Activated CD8-positive, alpha-beta T cell treated with anti-CD3 and anti-CD28 coated beads, Interleukin-2, amount 10 ng/mL, durations not matched to agents 7 days and 5 days (primary cell): ENCODE data around the gene KIAA1217. TPM values are rescaled to one million over a fixed set of nuclear protein-coding genes. Genes with fewer than 3 reads are reported as not detected.

ENCODE experiments used
- ATAC-seq: fragments of 150-1000 bp; cut with Tn5 transposase; one replicate; pipeline ENCODE4 v1.10.0; 2021; ENCODE audit warnings: moderate library complexity
- CTCF ChIA-PET: fragments of 350-600 bp; sonication (Branson Sonifier 250); formaldehyde crosslinking; loops from one replicate; lab custom pipeline; 2021; ENCODE audit warnings: antibody characterized with exemption; lab: Charles Lee
- POLR2A ChIA-PET: fragments of 350-600 bp; sonication (Branson Sonifier 250); formaldehyde crosslinking; loops from one replicate; lab custom pipeline; 2021; ENCODE audit warnings: antibody characterized with exemption; lab: Charles Lee
- DNase-seq: peaks from one replicate; pipeline ENCODE4 v3.0.0-alpha.2; 2020
- H3K27ac Mint-ChIP-seq: one replicate; pipeline ENCODE4 v1.8.0; 2021; ENCODE audit warnings: mild to moderate bottlenecking, mixed read lengths
- H3K27me3 Mint-ChIP-seq: one replicate; pipeline ENCODE4 v1.8.0; 2021; ENCODE audit warnings: low read depth, mixed read lengths
- H3K36me3 Mint-ChIP-seq: one replicate; pipeline ENCODE4 v1.8.0; 2021; ENCODE audit warnings: low read depth, mixed read lengths
- H3K4me1 Mint-ChIP-seq: one replicate; pipeline ENCODE4 v1.8.0; 2021; ENCODE audit warnings: low read depth, mixed read lengths
- H3K4me3 Mint-ChIP-seq: one replicate; pipeline ENCODE4 v1.8.0; 2021; ENCODE audit warnings: mild to moderate bottlenecking, mixed read lengths
- H3K9me3 Mint-ChIP-seq: one replicate; pipeline ENCODE4 v1.8.0; 2022; ENCODE audit warnings: mixed read lengths; ENCODE audit not compliant: insufficient read depth
- total RNA-seq, 2 experiments: library from RNA; stranded (reverse); gene quantifications; one replicate each; pipeline ENCODE4 v1.2.3, GENCODE V29; 2021

Gene KIAA1217
- total RNA-seq, 2 experiments from 2014 or later, result not detected

DNA sequence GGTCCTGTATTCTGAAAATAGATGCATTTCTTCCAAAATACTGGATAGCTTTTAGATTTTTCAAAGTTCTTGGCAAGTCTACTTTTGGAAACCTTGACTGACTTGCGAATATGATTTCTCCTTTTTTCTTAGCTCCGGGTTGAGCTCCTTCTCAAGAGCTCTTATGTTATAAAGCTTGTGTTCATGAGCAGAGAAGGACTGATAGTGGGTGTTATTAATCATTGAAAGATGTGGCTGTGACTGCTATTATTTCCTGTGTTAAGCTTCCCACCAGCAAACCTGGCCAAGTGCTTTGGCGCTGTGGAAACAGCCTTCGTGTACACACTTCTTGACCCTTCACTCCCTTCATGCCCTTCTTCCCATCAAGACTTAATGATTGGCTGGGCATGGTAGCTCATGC is 98.2 kb downstream of the KIAA1217 start:
- Mint-ChIP-seq H3K4me1 (no peaks in the 10 kb centered on the region), H3K36me3 (no peaks in the 10 kb centered on the region), H3K9me3 (no peaks in the 10 kb centered on the region), H3K4me3 (no peak overlapping the region), H3K27me3 (no peaks in the 10 kb centered on the region), H3K27ac (no peak overlapping the region)
- ChIA-PET CTCF (no interaction called here), POLR2A (no interaction called here)
- no peak for ATAC-seq
- DNase-seq, result no peak

DNA sequence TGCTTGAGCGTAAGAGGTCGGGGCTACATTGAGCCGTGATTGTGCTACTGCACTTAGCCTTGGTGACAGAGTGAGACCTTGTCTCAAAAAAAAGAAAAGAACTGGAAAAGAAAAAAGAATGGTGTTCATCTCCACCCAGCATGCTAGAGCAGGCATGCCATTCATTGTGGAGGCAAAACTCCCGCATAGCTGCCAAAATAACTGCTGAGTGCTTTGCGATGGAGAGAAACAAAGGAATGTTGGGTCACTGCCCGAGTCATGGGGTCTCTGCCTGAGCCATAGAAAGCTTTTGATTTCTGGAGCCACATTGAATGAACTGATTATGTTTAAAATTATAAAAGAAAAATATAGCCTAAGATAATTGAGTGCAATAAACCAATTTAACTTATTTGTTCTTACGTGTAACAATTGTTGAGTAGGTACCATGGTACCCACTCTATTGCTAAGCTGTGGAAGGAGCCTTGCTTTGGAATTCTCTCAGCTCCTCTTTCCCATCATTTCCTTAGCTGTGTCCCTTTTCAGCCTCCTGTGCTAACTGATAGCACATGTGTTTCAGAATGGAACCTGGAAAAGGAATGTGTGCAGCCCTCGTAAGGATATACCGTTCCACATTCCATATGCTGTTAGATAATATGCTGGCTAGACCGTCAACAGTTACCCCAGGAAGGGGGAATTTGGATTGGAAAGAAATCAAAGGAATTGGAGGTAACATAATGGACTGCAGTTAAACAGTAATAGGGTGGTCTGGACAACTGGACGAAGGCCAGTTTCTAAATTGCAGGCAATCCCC is 99.0 kb downstream of the KIAA1217 start:
- Mint-ChIP-seq H3K36me3 (no peaks in the 10 kb centered on the region), H3K9me3 (no peaks in the 10 kb centered on the region), H3K4me3 (no peak overlapping the region), H3K27ac (no peak overlapping the region), H3K4me1 (no peaks in the 10 kb centered on the region), H3K27me3 (no peaks in the 10 kb centered on the region)
- DNase-seq (no peak), ATAC-seq (no peak)
- ChIA-PET CTCF (no interaction called here), POLR2A (no interaction called here)

DNA sequence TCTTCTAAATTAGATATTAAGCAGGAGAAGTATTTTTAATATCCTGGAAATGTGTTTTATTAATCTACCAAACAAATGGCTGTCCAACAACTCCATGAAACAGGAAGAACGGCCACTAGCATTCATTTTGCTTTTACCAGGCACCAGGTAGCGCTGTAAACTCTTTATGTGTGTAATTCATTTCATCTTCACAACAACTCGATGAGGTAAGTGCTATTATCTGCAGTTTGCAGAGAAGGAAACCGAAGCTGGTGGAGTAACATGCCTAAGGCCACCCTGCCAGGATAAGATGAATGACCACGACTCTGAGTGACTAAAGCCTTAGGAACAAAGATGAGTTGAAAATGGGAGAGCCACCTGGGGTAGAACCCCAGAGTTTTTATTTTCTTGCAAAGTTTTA is 101.2 kb downstream of the KIAA1217 start:
- no peaks in the 10 kb centered on the region for H3K9me3 Mint-ChIP-seq
- no peaks in the 10 kb centered on the region for H3K27me3 Mint-ChIP-seq
- no peak overlapping the region for H3K4me3 Mint-ChIP-seq
- ChIA-PET POLR2A (no interaction called here), CTCF (no interaction called here)
- no peak for DNase-seq
- no peaks in the 10 kb centered on the region for H3K36me3 Mint-ChIP-seq
- H3K27ac Mint-ChIP-seq, result no peak overlapping the region
- H3K4me1 Mint-ChIP-seq, result no peaks in the 10 kb centered on the region
- ATAC-seq, result no peak

DNA sequence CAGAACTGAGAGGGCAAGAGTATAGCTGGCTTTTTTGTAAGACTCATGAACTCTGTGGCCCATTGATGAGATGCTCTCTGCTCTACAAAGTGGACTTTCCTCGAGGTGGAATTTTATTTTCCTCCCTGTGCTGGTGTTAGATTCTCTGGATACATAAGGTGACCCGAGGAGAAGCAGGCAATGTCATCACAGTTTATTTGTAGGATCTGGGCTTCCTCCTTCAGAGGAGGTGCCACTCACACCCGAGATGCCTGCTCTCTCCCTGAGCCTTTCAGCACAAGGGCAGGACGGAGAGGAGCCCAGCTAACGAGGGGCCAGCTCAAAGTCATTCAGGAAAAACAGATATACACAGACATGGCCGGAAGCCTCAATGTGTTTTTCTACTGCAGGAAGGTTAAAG is 103.0 kb downstream of the KIAA1217 start:
- no peaks in the 10 kb centered on the region for H3K36me3 Mint-ChIP-seq
- H3K27me3 Mint-ChIP-seq, result no peaks in the 10 kb centered on the region
- H3K9me3 Mint-ChIP-seq, result no peaks in the 10 kb centered on the region
- no peak for ATAC-seq
- no peak for DNase-seq
- CTCF ChIA-PET, result no interaction called here
- no peak overlapping the region for H3K27ac Mint-ChIP-seq
- no peak overlapping the region for H3K4me3 Mint-ChIP-seq
- POLR2A ChIA-PET, result no interaction called here
- no peaks in the 10 kb centered on the region for H3K4me1 Mint-ChIP-seq

DNA sequence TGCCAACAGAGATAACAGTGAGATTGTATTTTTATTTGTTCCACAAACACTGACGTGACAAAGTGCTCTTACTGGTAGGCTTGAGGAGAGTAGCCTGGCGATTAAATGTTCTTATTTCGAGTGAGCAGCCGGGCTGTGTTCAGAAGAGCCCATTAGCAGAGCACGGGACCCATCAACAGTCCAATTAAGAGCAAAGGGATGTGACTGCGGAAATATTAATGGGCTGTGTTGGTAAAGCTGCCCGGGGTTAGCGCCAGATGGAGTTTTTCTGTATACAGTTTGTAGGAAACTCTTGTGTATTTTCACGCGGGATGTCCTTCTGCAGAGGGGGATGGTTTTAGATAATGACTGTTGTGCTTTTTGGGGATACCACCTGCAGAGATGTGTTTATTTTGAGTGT is 104.3 kb downstream of the KIAA1217 start:
- no peak for ATAC-seq
- CTCF ChIA-PET, result no interaction called here
- H3K27me3 Mint-ChIP-seq, result no peaks in the 10 kb centered on the region
- H3K4me3 Mint-ChIP-seq, result no peak overlapping the region
- no peaks in the 10 kb centered on the region for H3K36me3 Mint-ChIP-seq
- DNase-seq, result no peak
- H3K4me1 Mint-ChIP-seq, result no peaks in the 10 kb centered on the region
- H3K9me3 Mint-ChIP-seq, result no peaks in the 10 kb centered on the region
- H3K27ac Mint-ChIP-seq, result no peak overlapping the region
- POLR2A ChIA-PET, result no interaction called here

DNA sequence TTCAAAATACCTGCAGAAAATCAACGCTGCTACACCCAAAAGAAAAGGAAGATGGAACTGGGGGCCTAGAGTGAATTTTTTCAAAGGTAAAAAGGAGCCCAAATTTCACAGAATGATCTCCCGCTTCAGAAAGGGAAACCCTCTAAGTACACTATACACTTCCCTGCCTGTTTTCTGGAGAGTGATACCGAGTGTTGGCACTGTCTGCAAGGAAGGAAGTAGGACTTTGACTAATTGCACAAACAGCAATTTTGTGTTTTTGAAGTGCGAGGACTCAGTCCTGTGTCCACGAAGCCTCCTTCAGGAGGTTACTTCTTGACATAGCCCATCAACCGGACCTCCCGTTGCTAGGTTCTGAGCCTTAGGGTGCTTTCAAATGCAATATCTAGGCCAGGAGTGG is 106.3 kb downstream of the KIAA1217 start:
- H3K27ac Mint-ChIP-seq, result no peak overlapping the region
- ATAC-seq (no peak), DNase-seq (no peak)
- H3K27me3 Mint-ChIP-seq, result no peaks in the 10 kb centered on the region
- no peak overlapping the region for H3K4me3 Mint-ChIP-seq
- ChIA-PET CTCF (no interaction called here), POLR2A (no interaction called here)
- H3K9me3 Mint-ChIP-seq, result no peaks in the 10 kb centered on the region
- H3K4me1 Mint-ChIP-seq, result no peaks in the 10 kb centered on the region
- no peaks in the 10 kb centered on the region for H3K36me3 Mint-ChIP-seq

DNA sequence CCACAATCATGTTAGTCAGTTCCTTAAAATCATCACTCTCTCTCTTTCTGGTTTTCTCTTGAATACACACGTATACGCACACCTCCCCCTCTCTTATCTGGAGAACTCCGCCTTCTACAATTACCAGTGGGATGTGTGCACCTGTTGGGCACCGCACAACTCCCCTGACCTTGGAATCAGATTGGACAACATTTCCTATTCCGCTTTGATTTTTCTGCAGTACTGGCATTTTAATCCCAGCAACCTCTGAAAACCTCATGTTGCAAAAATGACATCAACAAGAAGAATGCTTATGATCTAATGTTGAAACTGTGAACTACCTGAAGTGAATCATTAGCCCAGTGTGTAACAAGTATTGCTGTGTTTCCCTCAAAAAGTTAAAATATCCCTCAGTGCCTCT is 109.6 kb downstream of the KIAA1217 start:
- DNase-seq (no peak), ATAC-seq (no peak)
- Mint-ChIP-seq H3K4me3 (no peak overlapping the region), H3K27me3 (no peaks in the 10 kb centered on the region), H3K4me1 (no peaks in the 10 kb centered on the region), H3K9me3 (no peaks in the 10 kb centered on the region), H3K36me3 (no peaks in the 10 kb centered on the region), H3K27ac (no peak overlapping the region)
- CTCF ChIA-PET, result no interaction called here
- POLR2A ChIA-PET, result no interaction called here

DNA sequence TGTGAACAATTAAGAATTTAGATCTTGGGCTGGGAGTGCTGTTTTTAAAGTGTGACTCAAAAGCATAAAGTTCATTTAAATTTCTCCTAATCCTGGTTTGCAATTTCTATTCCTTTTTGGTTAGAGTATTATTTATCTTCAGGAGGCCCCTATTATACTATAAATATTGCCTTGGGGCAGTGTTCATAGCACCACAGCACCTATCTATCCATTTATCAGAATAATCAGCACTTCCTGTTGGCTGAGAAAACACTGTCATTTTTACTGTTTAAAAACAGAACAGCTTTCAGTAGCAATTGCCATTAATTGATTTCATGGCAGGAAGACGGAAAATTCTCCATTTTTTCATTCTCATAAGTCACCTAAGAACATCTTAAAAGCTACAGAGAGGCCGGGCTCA is 111.4 kb downstream of the KIAA1217 start:
- Mint-ChIP-seq H3K4me3 (no peak overlapping the region), H3K9me3 (no peaks in the 10 kb centered on the region), H3K27me3 (no peaks in the 10 kb centered on the region), H3K27ac (no peak overlapping the region), H3K36me3 (no peaks in the 10 kb centered on the region), H3K4me1 (no peaks in the 10 kb centered on the region)
- ChIA-PET POLR2A (interaction anchor here (0.7 kb wide), 1 partner anchor 907 kb away, joined by 4 read pairs; no protein-coding TSS in a partner anchor), CTCF (interaction anchor here (1.1 kb wide), 1 partner anchor 27 kb away, joined by 4 read pairs; no protein-coding TSS in a partner anchor)
- DNase-seq (no peak), ATAC-seq (no peak)

DNA sequence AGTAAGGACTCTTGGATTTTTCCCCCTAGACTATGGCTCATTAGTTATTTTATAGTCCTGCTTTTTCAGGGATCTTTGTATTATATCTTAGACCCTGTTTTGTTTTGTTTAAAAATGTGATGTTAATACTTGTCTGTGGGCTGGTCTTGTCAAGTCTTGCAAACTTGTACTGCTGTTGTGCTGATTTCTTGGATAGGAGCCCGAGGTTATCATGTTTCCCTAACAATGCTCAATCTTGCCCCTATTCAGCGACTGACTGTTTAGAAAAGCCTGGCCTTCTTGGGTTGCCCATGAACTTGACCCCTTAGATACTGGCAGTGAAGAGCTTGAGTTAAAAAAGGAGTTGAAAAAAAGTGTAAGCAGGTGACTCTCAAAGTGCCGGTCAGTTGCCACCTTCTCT is 115.7 kb downstream of the KIAA1217 start:
- no peak overlapping the region for H3K27ac Mint-ChIP-seq
- H3K4me1 Mint-ChIP-seq, result no peaks in the 10 kb centered on the region
- ChIA-PET POLR2A (no interaction called here), CTCF (no interaction called here)
- DNase-seq (no peak), ATAC-seq (no peak)
- H3K9me3 Mint-ChIP-seq, result no peaks in the 10 kb centered on the region
- H3K36me3 Mint-ChIP-seq, result no peaks in the 10 kb centered on the region
- no peak overlapping the region for H3K4me3 Mint-ChIP-seq
- no peaks in the 10 kb centered on the region for H3K27me3 Mint-ChIP-seq

DNA sequence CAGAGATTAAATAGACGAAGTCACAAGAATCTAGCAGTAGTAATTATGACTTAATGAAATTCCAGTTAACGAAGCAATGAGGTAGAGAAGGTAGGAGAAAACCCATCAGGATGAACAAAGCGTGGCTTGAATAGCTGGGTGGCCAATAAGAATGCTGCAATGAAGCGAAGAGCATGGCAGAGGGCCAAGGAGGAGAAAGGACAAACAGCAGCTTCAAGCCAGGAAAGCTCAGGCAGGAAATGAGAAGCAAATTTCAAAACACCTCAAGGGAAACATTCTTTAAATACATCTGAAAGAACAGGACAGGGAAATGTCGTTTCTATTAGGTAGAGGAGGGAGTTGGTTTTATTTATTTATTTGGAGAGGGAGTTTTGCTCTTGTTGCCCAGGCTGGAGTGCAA is 122.5 kb downstream of the KIAA1217 start:
- no peak overlapping the region for H3K27ac Mint-ChIP-seq
- H3K4me3 Mint-ChIP-seq, result no peak overlapping the region
- H3K4me1 Mint-ChIP-seq, result no peaks in the 10 kb centered on the region
- ChIA-PET CTCF (no interaction called here), POLR2A (no interaction called here)
- no peak for ATAC-seq
- H3K9me3 Mint-ChIP-seq, result no peaks in the 10 kb centered on the region
- H3K36me3 Mint-ChIP-seq, result no peaks in the 10 kb centered on the region
- DNase-seq, result no peak
- H3K27me3 Mint-ChIP-seq, result no peaks in the 10 kb centered on the region

DNA sequence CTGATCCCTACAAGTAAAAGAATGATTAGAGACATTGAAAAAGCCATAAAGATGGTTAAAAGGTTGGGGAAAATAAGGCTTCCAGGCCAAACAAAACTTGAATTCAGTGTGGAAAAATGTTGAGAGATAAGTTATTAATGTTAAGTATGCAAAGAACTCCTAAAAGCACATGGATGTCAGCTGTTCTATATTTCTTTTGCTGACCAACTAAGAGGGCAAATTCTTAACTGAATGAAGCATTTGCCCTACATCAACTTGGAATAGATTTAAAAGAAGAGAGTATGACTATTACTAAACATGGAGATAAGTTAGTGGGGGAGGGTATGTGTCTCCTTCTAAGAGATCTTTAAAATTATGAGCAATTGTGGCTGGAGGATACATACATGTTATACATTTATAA is 124.8 kb downstream of the KIAA1217 start:
- Mint-ChIP-seq H3K27ac (no peak overlapping the region), H3K27me3 (no peaks in the 10 kb centered on the region), H3K4me3 (no peak overlapping the region), H3K9me3 (no peaks in the 10 kb centered on the region), H3K4me1 (no peaks in the 10 kb centered on the region), H3K36me3 (no peaks in the 10 kb centered on the region)
- DNase-seq (no peak), ATAC-seq (no peak)
- ChIA-PET POLR2A (no interaction called here), CTCF (no interaction called here)

DNA sequence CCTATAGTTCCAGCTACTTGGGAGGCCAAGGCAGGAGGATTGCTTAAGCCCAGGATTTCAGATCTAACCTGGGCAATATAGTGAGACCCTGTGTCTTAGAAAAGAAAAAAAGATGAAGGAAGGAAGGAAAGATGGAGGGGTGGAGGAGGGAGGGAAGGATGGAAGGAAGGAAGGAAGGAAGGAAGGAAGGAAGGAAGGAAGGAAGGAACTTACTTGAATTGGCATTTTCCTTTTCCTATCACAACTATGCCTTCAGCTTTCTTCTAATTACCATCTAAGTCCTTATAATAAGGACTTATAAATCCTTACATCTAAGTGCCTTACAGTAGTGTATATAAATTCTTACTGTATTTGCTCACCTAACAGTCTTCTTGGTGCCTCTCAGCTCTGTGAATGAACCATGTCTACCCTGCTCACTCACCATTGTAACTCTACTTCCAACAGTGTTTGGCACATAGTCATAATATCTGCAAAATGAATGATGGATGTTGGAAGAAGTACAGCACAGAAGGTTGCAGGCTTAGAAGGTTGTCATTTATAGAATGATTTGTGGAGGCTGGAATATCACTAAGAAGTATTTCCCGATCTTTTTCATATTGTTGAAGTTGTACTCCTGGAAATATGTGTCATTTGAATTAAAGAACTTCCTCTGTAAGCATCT is 125.5 kb downstream of the KIAA1217 start:
- DNase-seq (no peak), ATAC-seq (no peak)
- H3K4me3 Mint-ChIP-seq, result no peak overlapping the region
- H3K36me3 Mint-ChIP-seq, result no peaks in the 10 kb centered on the region
- H3K27ac Mint-ChIP-seq, result no peak overlapping the region
- no peaks in the 10 kb centered on the region for H3K9me3 Mint-ChIP-seq
- ChIA-PET CTCF (no interaction called here), POLR2A (no interaction called here)
- H3K27me3 Mint-ChIP-seq, result no peaks in the 10 kb centered on the region
- H3K4me1 Mint-ChIP-seq, result no peaks in the 10 kb centered on the region
